Cardiac fibroblast (primary cell): ENCODE measurements around the gene BET1L.
A peak's percentile ranks its signal among the peaks of the same experiment; 100 is the strongest.

Experiments
- DNase-seq, 2 donors: peaks; one replicate each; pipeline versions ENCODE4 v3.0.0 to v3.0.0-alpha.2; 2010; ENCODE audit warnings: low read depth in 2 of 2
- H3K4me3 ChIP-seq, 2 donors: replicated peaks in 1 of 2; 1 replicate in 1 of 2; 2 replicates in 1 of 2; pipeline ENCODE4 v1.5.1; 2011; ENCODE audit warnings: low read depth in 2 of 2, low read length in 2 of 2, mild to moderate bottlenecking in 2 of 2, moderate library complexity in 1 of 2
- CTCF ChIP-seq: IDR thresholded peaks from one replicate; pipeline ENCODE4 v1.5.1; 2011; ENCODE audit warnings: low read depth, mild to moderate bottlenecking, low read length, inconsistent platforms

Gene BET1L

DNA sequence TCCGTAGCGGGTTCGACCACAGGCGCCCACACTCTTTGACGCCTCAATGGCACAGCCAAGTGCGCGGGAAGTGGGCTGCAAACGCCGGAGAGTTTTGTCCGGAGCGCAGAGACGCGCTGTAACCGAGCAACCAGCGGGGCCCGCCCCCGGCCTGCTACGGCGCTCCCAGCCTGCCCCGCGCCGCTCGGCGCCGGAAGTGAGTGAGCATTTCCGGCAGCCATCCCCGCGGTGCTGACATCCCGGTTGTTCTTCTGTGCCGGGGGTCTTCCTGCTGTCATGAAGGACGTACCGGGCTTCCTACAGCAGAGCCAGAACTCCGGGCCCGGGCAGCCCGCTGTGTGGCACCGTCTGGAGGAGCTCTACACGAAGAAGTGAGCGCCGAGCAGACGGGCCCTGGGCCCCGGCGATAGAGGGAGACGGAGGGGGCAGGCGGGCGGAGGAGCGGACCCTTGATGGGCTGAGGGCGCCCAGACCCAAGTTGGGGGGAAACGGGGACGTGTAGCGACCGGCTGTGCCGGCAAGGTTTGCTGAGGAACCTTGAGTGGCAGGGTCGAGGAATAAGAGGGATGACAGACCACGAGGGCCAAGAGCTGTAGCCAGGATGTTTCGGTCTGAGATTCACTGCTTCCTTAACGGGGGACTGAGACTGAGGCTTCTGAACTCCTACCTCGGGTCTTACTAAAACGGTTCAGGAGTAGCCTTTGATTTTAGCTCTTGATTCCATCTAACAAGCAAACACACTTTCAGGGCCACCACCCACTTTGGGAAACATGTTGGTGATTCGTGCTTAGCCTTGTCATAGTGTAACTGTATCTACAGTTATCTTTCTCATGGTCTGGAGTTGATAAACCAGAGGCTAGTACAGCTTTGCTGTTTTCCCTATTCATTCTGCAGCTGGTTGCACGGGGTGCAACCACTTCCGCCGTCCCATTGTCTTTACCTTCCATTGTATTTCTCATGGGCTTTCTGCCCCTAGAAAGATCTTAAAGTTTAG lies 29.9 kb upstream of the BET1L start, which contains the start of gene PSMD13:
PSMD13 (plus strand) TSS at position 203 of the 994 bp plus-strand sequence; CDS start at position 277, 74 bp downstream.
- peak; percentile 80 to 82 for DNase-seq
- H3K4me3 ChIP-seq = peak within 1 kb of the TSS; percentile 96
- TF ChIP-seq CTCF = no peak

DNA sequence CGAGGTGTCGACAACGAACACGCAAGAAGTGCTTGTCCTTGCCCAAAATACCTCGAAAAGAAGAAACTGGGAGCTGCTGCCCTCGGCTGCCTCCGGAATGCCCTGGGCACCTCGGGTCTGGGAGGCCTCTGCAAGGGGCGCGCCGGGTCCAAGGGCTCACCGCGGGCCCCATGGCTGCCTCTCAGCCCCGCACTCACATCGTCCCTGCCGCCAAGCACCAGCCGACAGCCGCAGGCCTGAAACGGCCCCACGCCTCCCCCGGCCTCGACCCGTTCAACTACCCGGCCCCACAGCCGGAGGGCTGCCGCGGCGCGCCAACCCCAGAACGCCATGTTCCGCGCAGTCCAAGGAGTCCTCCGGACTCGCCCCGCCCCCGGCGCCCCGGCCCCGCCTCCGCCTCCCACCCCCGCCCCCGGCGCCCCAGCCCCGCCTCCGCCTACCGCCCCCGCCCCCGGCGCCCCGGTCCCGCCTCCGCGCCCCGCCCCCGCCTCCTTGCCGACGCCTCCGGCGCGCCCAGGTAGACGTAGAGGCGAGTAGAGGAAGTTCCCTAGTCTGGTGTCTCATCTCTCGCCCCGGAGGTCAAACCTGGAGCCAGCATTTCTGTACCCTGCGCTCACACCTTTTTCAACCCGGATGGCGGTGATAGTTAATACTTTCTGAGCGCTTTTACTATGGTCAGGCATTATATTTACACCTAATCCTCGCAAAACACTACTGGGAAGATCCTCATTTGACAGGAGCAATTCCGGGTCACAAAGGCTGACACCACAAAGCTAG lies 29.0 kb upstream of the BET1L start, which contains the start of gene SIRT3:
SIRT3 (minus strand) TSS at position 346 of the 777 bp plus-strand sequence; CDS start at position 332, 14 bp downstream.
- H3K4me3 ChIP-seq = peak within 1 kb of the TSS; percentile 96
- no peak for TF ChIP-seq CTCF
- DNase-seq = peak; percentile 82

GRCh38 chr11:235609-235996 lies 28.4 kb upstream of the BET1L start:
- no peak for DNase-seq
- peak overlapping the region; percentile 71 to 83 for H3K4me3 ChIP-seq
- TF ChIP-seq CTCF = no peak

GRCh38 chr11:235180-235579 lies 28.0 kb upstream of the BET1L start:
- H3K4me3 ChIP-seq = peak overlapping the region; percentile 71 to 83
- no peak for TF ChIP-seq CTCF
- DNase-seq = no peak

GRCh38 chr11:232783-233565 lies 25.8 kb upstream of the BET1L start:
- no peak for DNase-seq
- TF ChIP-seq CTCF = no peak

DNA sequence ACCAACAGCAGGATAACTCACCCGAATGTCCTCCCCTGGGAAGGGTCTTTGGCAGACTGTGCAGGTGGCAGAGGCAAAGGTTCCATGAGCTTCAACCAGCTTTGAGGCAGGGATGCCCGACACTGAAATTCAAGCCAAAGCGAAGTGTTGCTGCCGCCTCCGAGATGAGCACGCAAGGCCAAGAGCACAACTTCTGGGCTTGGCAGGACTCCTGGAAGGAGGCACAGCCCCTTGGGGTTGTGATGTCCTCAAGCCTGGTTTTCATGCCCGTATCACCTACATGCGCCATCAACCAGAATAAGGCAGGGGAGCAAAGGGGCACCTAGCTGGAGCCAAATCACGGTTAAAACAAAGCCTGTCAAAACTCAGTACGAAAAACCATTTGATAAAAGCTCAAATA lies 23.2 kb upstream of the BET1L start:
- no peak for TF ChIP-seq CTCF
- no peak overlapping the region for H3K4me3 ChIP-seq
- DNase-seq = no peak

More at GRCh38 chr11:232783-233565, 25.8 kb upstream of the BET1L start:
- no peak overlapping the region for H3K4me3 ChIP-seq
